ENCODE measurements around the gene ITPA.
A peak's percentile ranks its signal among the peaks of the same experiment; 100 is the strongest.
"Not testable (repeated sequence)": the region's sequence is repeated elsewhere in the genome, so short reads cannot be mapped to it uniquely, and the experiment has no call there.

The ITPA gene

GRCh38 chr20:3173610-3174441 lies 35.5 kb upstream of the ITPA start:
- peak; percentile 87 for DNase-seq

GRCh38 chr20:3174442-3175261 lies 34.6 kb upstream of the ITPA start:
- DNase-seq = no peak

- no peak for DNase-seq
Measured at GRCh38 chr20:3175270-3175669, 34.0 kb upstream of the ITPA start.

- DNase-seq = no peak
Measured at GRCh38 chr20:3177746-3178485, 31.4 kb upstream of the ITPA start.

GRCh38 chr20:3180319-3180718 lies 29.0 kb upstream of the ITPA start:
- DNase-seq = no peak

GRCh38 chr20:3181270-3181669 lies 28.0 kb upstream of the ITPA start:
- no peak for DNase-seq

- DNase-seq = not testable (repeated sequence)
Measured at GRCh38 chr20:3182429-3182828, 26.9 kb upstream of the ITPA start.

GRCh38 chr20:3183896-3184612 lies 25.2 kb upstream of the ITPA start:
- DNase-seq = no peak

GRCh38 chr20:3187861-3188260 lies 21.4 kb upstream of the ITPA start:
- not testable (repeated sequence) for DNase-seq

GRCh38 chr20:3188823-3189413 lies 20.4 kb upstream of the ITPA start:
- DNase-seq = no peak

GRCh38 chr20:3189561-3190131 lies 19.7 kb upstream of the ITPA start:
- DNase-seq = no peak

- DNase-seq = no peak
Measured at GRCh38 chr20:3190681-3191111, 18.6 kb upstream of the ITPA start.

GRCh38 chr20:3192226-3193015 lies 16.9 kb upstream of the ITPA start:
- DNase-seq = no peak

GRCh38 chr20:3193806-3194616 lies 15.3 kb upstream of the ITPA start:
- DNase-seq = no peak

- DNase-seq = no peak
Measured at GRCh38 chr20:3194617-3195280, 14.5 kb upstream of the ITPA start.

- DNase-seq = no peak
Measured at GRCh38 chr20:3195590-3196237, 13.6 kb upstream of the ITPA start.

GRCh38 chr20:3199206-3199605 lies 10.1 kb upstream of the ITPA start:
- no peak for DNase-seq

- no peak for DNase-seq
Measured at GRCh38 chr20:3199976-3200755, 9.1 kb upstream of the ITPA start.

Data from NCI-H1105 (cell line).